Mammary epithelial cell (primary cell): Measurements from ENCODE around the gene CCR5AS.

Experiments
- CTCF ChIP-seq, 2 donors: IDR thresholded peaks in 1 of 2; conservative IDR thresholded peaks in 1 of 2; 2 replicates each; pipeline ENCODE4 v1.5.1; 2011 to 2012; ENCODE audit warnings: inconsistent platforms in 2 of 2, low read length in 2 of 2, mild to moderate bottlenecking in 2 of 2, control low read depth in 1 of 2, low read depth in 1 of 2; ENCODE audit not compliant: insufficient read depth in 1 of 2; ENCODE audit errors: extremely low read depth in 1 of 2
- EZH2 ChIP-seq: IDR thresholded peaks from 2 replicates; pipeline ENCODE4 v1.6.1; 2012; ENCODE audit warnings: low read length, inconsistent platforms, borderline replicate concordance

DNA sequence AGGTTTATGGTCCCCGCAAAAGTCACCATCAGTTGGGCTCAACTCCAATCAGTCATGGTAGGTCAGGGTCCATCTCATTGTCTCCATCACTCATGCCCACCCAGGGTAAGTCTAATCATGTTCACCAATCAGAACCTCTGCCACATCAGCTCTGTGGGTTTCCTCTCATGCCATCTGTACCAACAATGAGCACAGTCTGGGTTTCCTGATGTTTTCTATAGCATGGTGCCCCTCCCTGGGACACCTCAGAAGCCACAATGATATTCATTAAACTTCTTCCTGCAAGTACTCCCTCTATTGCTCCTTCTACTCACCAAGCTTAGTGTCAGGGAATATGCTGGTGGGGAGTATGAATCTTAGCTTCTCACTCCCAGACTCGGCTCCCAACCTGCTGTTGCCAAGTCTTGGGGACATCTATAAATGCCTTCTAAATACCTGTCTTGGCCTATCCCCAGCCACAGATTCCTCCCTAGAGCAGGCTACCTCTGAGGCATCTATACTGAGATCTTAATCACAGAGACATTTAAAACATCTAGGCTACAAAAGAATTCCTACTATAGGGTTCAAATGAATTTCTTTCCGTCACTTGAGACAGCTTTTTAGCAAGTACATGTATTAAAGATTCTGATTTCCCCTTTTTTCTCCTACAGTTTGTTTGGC is 57.9 kb downstream of the CCR5AS start:
- no peak for TF ChIP-seq CTCF (conservative IDR thresholded peaks at IDR 0.05 in 1 of 2, IDR thresholded peaks at IDR 0.05 in 1 of 2; ENCODE audit: extremely low read depth in 1 of 2, insufficient read depth in 1 of 2, low read depth in 1 of 2, low read length in 2 of 2)
- TF ChIP-seq EZH2, result no peak
